ENCODE measurements around the gene CKS1B. TPM values are rescaled to one million over a fixed set of nuclear protein-coding genes. Genes with fewer than 3 reads are reported as not detected.

Gene CKS1B
- total RNA-seq, 1 donor from 2014 or later = 23.2 TPM

GRCh38 chr1:154943649-154944400 lies 30.7 kb upstream of the CKS1B start:
- Mint-ChIP-seq H3K27ac (ENCODE audit: unreplicated experiment) (no peak overlapping the region), H3K4me1 (ENCODE audit: low read depth) (peaks cover 16% of the 10 kb centered on the region), H3K36me3 (ENCODE audit: low read depth) (peaks cover 7% of the 10 kb centered on the region), H3K27me3 (ENCODE audit: low read depth) (no peaks in the 10 kb centered on the region), H3K4me3 (ENCODE audit: unreplicated experiment) (no peak overlapping the region), H3K9me3 (ENCODE audit: low read depth) (no peaks in the 10 kb centered on the region)
- no peak for DNase-seq (ENCODE audit: low spot score)
- TF ChIP-seq CTCF (IDR thresholded peaks at IDR 0.05) = peak; percentile 87

- no peak for TF ChIP-seq CTCF (IDR thresholded peaks at IDR 0.05)
- H3K4me1 Mint-ChIP-seq (ENCODE audit: low read depth) = peaks cover 12% of the 10 kb centered on the region
- no peaks in the 10 kb centered on the region for H3K9me3 Mint-ChIP-seq (ENCODE audit: low read depth)
- DNase-seq (ENCODE audit: low spot score) = no peak
- H3K4me3 Mint-ChIP-seq (ENCODE audit: unreplicated experiment) = no peak overlapping the region
- no peak overlapping the region for H3K27ac Mint-ChIP-seq (ENCODE audit: unreplicated experiment)
- H3K27me3 Mint-ChIP-seq (ENCODE audit: low read depth) = no peaks in the 10 kb centered on the region
- peaks cover 7% of the 10 kb centered on the region for H3K36me3 Mint-ChIP-seq (ENCODE audit: low read depth)
Observed at GRCh38 chr1:154944401-154945159, 29.9 kb upstream of the CKS1B start.

- no peak for DNase-seq (ENCODE audit: low spot score)
- no peak for TF ChIP-seq CTCF (IDR thresholded peaks at IDR 0.05)
- no peaks in the 10 kb centered on the region for H3K9me3 Mint-ChIP-seq (ENCODE audit: low read depth)
- H3K36me3 Mint-ChIP-seq (ENCODE audit: low read depth) = peaks cover 7% of the 10 kb centered on the region
- peaks cover 12% of the 10 kb centered on the region for H3K4me1 Mint-ChIP-seq (ENCODE audit: low read depth)
- H3K27ac Mint-ChIP-seq (ENCODE audit: unreplicated experiment) = no peak overlapping the region
- H3K4me3 Mint-ChIP-seq (ENCODE audit: unreplicated experiment) = no peak overlapping the region
- H3K27me3 Mint-ChIP-seq (ENCODE audit: low read depth) = no peaks in the 10 kb centered on the region
Observed at GRCh38 chr1:154945160-154945961, 29.1 kb upstream of the CKS1B start.

GRCh38 chr1:154945962-154946850 lies 28.3 kb upstream of the CKS1B start:
- Mint-ChIP-seq H3K36me3 (ENCODE audit: low read depth) (peaks cover 12% of the 10 kb centered on the region), H3K27me3 (ENCODE audit: low read depth) (no peaks in the 10 kb centered on the region), H3K9me3 (ENCODE audit: low read depth) (no peaks in the 10 kb centered on the region), H3K4me1 (ENCODE audit: low read depth) (peaks cover 9% of the 10 kb centered on the region), H3K4me3 (ENCODE audit: unreplicated experiment) (no peak overlapping the region), H3K27ac (ENCODE audit: unreplicated experiment) (no peak overlapping the region)
- no peak for TF ChIP-seq CTCF (IDR thresholded peaks at IDR 0.05)
- DNase-seq (ENCODE audit: low spot score) = no peak

Data from chondrocyte (in vitro differentiated cells).